Measurements from ENCODE around the gene FCER2.

FCER2 gene

DNA sequence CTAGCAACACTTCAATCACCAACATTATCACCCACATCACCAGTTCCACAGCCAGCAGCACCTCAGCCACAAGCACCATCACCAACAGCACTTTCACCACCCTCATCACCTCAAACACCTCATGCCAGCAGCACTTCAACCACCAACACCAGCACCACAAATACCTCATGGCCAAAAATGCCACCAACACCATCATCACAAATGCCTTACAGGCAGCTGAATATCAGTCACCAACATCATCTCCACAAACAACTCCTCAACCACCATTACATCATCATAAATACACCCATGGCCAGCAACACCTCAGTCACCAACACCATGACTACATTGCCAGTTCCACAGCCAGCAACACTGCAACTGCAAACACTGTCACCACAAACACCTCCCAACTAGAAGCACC is 10.4 kb downstream of the FCER2 start:
- no peak for TF ChIP-seq ZFX (IDR thresholded peaks at IDR 0.05; ENCODE audit: borderline replicate concordance)
- TF ChIP-seq CTCF (IDR thresholded peaks at IDR 0.05) = no peak
- H3K27ac ChIP-seq = no peak overlapping the region

DNA sequence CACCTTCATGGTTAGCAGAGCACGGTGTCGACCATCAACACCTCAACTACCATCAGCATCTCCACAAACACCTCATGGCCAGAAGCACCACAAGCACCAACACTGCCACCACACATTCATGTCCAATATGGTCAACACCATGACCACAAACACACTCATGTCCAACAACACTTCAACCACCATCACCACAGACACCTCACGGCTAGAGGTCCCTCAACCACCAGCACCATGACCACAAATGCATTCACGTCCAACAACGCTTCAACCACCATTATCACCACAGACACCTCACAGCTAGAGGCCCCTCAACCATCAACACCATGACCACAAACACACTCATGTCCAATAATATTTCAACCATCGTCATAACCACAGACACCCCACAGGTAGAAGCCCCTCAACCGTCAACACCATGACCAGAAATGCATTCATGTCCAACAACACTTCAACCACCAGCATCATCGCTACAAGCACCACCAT is 11.1 kb downstream of the FCER2 start:
- no peak for TF ChIP-seq ZFX (IDR thresholded peaks at IDR 0.05; ENCODE audit: borderline replicate concordance)
- no peak for TF ChIP-seq CTCF (IDR thresholded peaks at IDR 0.05)
- H3K27ac ChIP-seq = no peak overlapping the region

- H3K27ac ChIP-seq = no peak overlapping the region
- TF ChIP-seq ZFX (IDR thresholded peaks at IDR 0.05; ENCODE audit: borderline replicate concordance) (no peak), CTCF (IDR thresholded peaks at IDR 0.05) (no peak)
Measured at GRCh38 chr19:7689165-7689564, 12.8 kb downstream of the FCER2 start.

DNA sequence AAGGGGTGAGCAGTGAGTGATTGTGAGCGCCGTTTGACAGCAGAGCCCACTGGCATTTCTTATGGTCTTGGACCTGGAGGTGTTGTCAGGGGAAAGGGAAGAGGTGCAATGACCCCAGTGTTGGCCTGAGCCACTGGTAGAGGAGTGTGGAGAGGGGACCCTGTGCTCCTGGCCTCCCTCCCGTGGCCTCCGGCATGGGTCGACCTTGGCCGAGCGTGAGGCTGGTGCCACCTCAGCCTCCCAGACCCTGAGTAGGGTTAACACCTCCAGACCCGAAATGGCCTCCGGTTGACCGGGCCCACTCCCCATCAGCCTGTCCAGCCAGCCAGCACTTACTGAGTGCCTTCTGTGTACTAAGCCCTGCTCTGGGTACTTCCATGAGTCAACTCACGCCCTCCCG is 14.8 kb downstream of the FCER2 start:
- TF ChIP-seq ZFX (IDR thresholded peaks at IDR 0.05; ENCODE audit: borderline replicate concordance) (no peak), CTCF (IDR thresholded peaks at IDR 0.05) (no peak)
- no peak overlapping the region for H3K27ac ChIP-seq

DNA sequence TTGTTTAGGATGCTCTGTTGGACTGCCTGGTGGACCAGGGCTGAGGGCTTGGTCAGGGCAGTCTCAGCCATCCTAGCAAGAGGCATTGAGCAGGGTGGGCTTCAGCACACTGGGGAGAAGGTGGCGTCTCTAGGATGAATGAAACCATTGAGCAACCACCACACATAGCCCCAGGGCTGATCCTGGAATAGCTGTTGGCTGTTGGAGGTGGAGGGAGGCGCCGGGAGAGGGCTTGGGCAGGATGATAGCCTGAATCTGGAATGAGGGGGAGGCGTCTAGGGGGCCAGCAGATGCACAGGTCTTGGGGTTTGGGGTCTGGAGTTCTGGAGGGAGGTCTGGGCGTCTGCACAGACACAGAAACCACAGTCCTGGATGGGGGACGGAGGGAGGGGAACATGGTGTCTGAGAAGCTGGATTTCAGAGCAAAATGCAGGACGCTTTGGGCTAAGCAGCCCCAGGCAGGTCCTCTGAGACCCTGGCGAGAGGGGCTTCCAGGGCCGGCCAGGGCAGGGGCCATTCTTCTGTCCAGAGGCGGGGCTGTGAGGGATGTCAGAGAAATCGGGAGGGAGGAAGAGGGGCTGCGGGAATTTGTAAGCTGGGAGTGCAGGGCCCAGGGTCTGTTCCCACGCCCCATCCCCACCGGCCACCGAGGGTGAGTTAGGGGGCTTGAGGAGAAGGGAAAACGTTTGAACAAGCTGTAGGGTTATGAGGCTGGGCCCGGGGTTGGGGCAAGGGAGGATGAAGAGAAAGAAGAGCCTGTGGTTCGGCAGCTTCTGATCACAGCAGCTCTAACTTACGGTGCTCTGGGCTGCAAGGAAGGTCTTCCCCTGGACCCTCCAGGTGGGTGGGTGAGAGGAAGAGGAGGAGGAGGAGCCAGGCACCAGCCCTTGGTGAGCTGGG is 16.1 kb downstream of the FCER2 start:
- H3K27ac ChIP-seq = no peak overlapping the region
- TF ChIP-seq CTCF (IDR thresholded peaks at IDR 0.05) (no peak), ZFX (IDR thresholded peaks at IDR 0.05; ENCODE audit: borderline replicate concordance) (no peak)

DNA sequence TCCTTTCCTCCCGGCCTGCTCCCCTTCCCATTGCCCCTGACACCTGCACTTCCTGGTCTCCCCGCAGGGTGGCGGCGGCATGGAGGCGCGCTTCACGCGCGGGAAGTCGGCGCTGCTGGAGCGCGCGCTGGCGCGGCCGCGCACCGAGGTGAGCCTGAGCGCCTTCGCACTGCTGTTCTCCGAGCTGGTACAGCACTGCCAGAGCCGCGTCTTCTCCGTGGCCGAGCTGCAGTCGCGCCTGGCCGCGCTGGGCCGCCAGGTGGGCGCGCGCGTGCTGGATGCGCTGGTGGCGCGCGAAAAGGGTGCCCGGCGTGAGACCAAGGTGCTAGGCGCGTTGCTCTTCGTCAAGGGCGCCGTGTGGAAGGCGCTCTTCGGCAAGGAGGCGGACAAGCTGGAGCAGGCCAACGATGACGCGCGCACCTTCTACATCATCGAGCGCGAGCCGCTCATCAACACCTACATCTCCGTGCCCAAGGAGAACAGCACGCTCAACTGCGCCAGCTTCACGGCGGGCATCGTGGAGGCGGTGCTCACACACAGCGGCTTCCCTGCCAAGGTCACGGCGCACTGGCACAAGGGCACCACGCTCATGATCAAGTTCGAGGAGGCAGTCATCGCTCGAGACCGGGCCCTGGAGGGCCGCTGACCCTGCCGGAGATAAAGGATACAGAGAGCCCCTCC is 19.6 kb downstream of the FCER2 start:
- no peak overlapping the region for H3K27ac ChIP-seq
- no peak for TF ChIP-seq CTCF (IDR thresholded peaks at IDR 0.05)
- TF ChIP-seq ZFX (IDR thresholded peaks at IDR 0.05; ENCODE audit: borderline replicate concordance) = no peak

Data from 22Rv1 (cell line).